Glomerular visceral epithelial cell (primary cell): ENCODE measurements around the gene C2orf81.

Experiments used
- DNase-seq: peaks from one replicate; pipeline ENCODE4 v3.0.0-alpha.2; 2016; ENCODE audit errors: extremely low spot score

C2orf81 gene

DNA sequence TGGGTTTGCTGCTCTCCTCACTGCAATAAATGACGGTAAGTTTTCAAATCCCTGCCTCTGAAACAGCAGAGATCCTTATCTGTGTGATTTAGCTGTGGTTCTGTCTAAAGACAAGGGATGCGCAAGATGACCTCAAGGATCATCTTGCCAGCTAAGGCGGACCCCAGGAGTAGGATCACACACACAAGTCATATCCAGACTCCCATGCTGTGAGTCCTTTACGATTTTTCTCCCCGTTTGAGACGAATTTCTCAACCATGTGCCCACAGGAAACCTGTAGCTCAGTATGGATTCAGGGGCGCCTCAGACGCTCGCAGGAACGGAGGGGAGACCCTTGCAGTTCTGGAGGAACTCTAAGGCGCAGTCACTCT is 30.2 kb downstream of the C2orf81 start:
- DNase-seq: peak; percentile 12

GRCh38 chr2:74390606-74391005 is 30.8 kb downstream of the C2orf81 start:
- DNase-seq: no peak

GRCh38 chr2:74387346-74387745 is 34.1 kb downstream of the C2orf81 start:
- no peak for DNase-seq

- DNase-seq: no peak
Measured at GRCh38 chr2:74385396-74385795, 36.0 kb downstream of the C2orf81 start.

GRCh38 chr2:74384051-74384450 is 37.4 kb downstream of the C2orf81 start:
- no peak for DNase-seq

- DNase-seq: no peak
Measured at GRCh38 chr2:74383254-74383653, 38.2 kb downstream of the C2orf81 start.

GRCh38 chr2:74381751-74382150 is 39.7 kb downstream of the C2orf81 start:
- DNase-seq: no peak

- peak; percentile 39 for DNase-seq
Measured at GRCh38 chr2:74379851-74380789, 41.3 kb downstream of the C2orf81 start, which contains the start of gene DCTN1. Gene DCTN1, minus strand, starts transcription at chr2:74380311. Its CDS starts 274 bp downstream, at chr2:74380037.

DNA sequence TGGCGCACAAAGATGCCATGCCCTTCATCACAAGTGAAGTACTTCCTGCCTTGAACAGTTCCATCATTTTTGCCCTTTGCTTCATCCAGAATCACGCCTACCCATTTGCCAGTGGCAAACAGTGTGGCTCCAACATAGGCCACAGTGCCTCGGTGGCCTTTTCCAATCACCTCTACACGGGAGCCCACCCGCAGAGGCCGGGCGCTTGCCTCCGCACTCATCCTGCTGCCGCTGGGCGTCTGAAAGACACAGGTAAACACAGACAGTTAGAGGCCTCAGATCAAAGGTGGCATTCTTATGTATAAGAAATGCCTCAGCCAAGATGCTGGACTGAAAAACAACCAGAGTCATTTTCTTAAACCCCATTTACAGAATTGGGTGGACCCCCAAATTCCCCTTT is 43.4 kb downstream of the C2orf81 start:
- DNase-seq: no peak

GRCh38 chr2:74375838-74376237 is 45.6 kb downstream of the C2orf81 start:
- DNase-seq: no peak

DNA sequence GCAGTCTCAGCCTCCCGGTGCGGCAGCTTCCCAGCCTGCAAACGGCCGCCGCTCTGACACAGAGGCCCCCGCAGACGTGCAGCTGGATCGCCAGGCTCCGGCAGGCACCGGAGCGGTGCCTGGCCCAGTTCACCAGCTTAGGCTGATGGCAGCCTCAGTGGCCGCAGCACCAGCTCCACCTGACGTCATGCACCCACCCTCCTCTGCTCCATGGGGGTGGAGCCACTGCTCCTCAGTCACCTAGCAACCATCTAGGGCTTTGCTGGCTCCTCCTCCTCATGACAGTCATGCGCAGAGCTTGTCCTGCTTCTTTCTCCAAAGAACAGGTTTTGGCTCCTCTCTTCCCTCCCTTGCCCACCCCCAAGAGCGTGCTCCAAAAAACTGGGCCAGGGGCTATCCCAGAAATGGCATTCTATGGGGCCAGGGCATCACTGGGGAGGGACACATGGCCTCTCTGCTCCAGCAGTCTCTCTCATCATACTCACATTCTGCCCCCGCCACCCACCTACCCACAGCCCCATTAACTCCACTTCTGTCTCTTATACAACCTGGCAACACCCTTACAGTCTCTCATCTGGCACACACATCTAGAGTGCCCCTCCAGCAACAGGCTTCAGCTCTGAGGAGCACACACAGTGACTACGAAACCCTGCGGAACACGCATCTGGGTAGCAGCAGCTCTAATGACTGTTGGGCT is 46.8 kb downstream of the C2orf81 start:
- no peak for DNase-seq

DNA sequence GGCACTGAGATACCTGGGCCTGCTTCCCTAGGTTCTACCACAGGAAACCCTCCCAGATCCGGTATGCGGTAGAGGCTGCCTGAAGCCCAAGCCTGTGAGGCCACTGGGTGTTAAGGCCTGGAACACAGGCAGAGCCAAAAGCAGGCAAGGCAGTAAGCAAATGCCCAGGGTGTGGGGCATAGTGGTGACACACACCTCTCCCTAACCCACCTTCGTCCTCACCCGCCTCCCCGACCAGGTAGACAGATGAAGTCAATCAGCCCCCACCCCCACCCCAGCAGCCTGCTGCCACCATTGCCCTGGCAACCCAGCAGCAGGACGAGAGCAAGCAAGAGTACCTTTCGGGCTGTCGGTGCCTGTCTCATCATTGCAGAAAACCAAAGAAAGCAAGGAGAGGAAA is 47.4 kb downstream of the C2orf81 start:
- no peak for DNase-seq

- DNase-seq: no peak
Measured at GRCh38 chr2:74373221-74373676, 48.2 kb downstream of the C2orf81 start.

DNA sequence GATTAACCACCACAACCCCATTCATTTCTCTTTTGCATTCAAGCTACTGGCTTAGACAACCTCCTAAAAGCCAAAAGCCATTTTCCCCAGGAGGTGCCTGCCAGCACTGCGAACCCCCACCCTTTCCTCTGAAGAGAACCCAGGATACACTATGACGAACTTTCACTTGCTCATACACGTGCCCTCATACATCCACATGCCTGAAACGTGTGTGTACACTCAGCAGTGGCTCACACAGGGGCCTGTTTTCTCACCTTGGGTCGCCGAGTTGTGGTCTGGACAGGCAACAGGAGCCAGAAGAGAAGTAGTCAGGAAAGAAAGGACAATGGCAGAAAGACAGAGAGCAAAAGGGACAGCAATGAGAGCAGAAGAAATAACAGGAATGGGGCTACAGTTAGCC is 48.7 kb downstream of the C2orf81 start:
- no peak for DNase-seq

DNA sequence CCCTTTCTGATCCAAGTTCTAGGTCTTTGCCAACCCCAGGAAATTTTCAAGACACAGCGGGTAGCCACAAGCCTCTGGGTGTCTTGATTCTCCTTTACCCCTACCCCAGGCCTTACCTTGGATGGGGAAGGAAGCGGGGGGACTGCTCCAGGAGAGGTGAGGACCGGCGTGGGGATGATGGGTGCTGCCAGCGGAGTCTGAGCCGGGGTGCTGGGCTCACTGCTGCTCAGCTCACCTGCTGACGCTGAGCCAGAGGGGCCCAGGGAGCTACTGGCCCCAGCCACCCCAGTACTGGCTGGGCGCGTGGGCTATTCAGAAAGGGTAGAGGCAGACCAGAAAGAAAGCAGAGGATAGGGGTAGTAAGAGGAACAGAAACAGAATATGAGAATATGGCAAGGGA is 50.0 kb downstream of the C2orf81 start:
- no peak for DNase-seq

- DNase-seq: no peak
Measured at GRCh38 chr2:74369976-74370375, 51.4 kb downstream of the C2orf81 start.

GRCh38 chr2:74368499-74368898 is 52.9 kb downstream of the C2orf81 start:
- no peak for DNase-seq

- DNase-seq: no peak
Measured at GRCh38 chr2:74367789-74368188, 53.6 kb downstream of the C2orf81 start.

DNA sequence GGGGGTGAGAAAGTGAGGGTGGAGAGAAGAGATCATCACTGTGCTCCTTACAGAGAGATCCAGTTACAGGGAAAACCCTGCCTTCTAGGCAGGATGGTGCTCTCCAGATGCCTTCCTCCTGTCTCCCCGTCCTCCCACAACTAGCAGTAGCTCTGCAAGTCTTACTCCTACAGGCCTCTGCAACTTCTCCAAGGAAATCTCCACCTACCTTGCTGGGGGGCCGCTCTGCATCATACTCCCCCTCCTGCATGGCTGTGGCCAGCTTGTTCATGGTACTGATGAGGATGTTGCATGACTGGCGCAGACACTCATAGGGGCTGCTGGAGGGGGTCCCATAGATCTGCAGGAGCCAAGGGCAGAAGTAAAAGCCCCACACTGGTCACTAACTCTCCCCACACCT is 55.4 kb downstream of the C2orf81 start:
- no peak for DNase-seq

DNA sequence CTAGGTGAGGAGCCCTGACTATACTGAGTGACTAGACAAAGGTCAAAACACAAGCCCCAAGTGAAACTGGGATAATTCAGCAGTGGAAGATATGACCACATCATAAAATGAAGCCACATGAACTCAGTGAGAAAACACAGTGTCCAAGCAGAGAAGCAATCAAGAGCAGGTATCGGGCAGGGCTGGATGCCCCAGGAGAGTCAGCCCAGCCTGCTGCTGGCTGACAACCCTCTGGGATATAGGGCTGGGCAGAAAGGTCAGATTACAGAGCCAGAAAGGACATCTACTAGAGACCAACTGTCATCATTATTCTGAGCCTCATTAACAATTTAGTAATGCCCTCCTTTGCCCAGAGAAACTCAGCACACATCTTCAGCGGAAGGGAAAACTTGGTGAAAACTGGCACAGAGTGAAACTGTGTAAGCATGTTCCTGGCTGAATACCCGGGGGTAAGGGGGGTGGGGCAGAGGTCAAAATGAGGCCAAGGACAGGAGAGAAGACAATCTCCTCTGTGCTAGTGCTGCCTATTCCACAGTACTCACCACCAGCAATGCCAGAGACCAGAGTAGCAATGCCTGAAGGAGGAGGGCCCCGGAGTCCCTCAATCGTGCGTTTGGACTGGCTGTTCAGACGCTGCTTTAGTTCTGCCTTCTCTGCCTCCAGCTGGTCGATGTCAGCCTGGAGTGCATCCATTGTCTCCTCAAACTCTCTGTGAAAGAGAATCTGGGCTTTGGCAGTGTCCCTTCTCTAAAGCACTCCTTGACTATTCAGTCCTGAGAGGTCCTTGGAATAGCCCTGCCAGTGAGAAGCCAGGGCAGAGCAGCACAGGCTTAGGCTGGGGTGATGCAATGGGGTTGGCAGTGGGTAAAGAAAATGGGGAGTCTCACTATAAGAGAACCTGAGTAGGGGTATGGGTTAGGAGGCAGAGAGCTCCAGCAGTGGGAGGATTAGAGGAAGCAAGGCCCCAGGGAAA is 56.6 kb downstream of the C2orf81 start:
- no peak for DNase-seq
